LNCAP (cell line): ENCODE results near the gene SQSTM1.

Source experiments
- CTCF ChIP-seq: fragments of 450-650 bp; IDR thresholded peaks from 2 replicates; pipeline ENCODE4 v1.5.1; 2017; ENCODE audit warnings: mild to moderate bottlenecking

SQSTM1 gene

GRCh38 chr5:179800071-179800695 is 20.5 kb upstream of the SQSTM1 start:
- no peak for TF ChIP-seq CTCF

GRCh38 chr5:179800696-179801201 is 20.0 kb upstream of the SQSTM1 start:
- TF ChIP-seq CTCF: no peak

GRCh38 chr5:179801304-179802206 is 19.1 kb upstream of the SQSTM1 start:
- peak; percentile 18; the same call in 1 of the 2 replicates for TF ChIP-seq CTCF

- TF ChIP-seq CTCF: no peak
Measured at GRCh38 chr5:179802207-179802883, 18.4 kb upstream of the SQSTM1 start.

- no peak for TF ChIP-seq CTCF
Measured at GRCh38 chr5:179802950-179803562, 17.6 kb upstream of the SQSTM1 start.

GRCh38 chr5:179803651-179804554 is 16.8 kb upstream of the SQSTM1 start:
- no peak for TF ChIP-seq CTCF
